ENCODE data around the gene DAZAP2. TPM values are rescaled to one million over a fixed set of nuclear protein-coding genes. Genes with fewer than 3 reads are reported as not detected.
A peak's percentile ranks its signal among the peaks of the same experiment; 100 is the strongest.
"Not testable (repeated sequence)": the region's sequence is repeated elsewhere in the genome, so short reads cannot be mapped to it uniquely, and the experiment has no call there.

The DAZAP2 gene
- total RNA-seq, 6 donors from 2014 or later = 182 to 492 (median 236) TPM

DNA sequence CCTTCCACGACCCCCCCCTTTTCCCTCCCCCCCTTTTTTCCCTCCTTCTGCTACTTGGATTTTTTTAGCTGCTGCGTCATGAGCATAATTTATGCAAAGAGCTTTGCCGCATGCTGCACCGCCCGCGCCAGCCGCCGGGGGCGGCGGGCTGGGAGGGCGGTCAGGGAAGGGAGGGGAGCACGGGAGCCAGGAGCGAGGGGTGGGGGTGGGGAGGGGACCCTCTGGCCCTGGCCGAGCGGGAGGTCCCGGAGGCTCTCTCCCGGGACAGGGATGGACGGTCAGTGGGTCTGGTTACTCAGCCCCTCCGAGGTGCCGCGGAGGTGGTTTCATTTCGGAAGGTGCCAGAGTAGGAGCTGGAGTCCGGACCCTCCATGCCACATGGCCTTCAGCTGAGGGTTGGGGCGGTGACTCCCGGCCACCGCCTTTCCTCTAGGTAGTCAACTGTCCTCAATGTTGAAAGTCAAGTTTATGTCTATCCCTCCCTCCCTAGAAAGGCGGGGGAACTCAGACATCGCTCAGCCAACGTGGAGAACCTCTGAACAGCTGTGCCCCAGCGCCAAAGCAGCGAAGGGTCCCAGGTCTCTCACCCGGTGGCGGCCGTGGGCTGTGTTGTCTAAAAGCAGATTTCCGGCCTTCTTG lies 20.5 kb upstream of the DAZAP2 start, which contains the start of gene POU6F1:
Gene POU6F1, minus strand, starts transcription at position 95 of the 639 bp plus-strand sequence. CDS start 11,226 bp downstream, outside the sequence.
- WGBS, 2 donors = 0 to 1% methylated on average over 8 to 35 of the region's 35 CpGs
- Histone ChIP-seq H3K27me3 (no peaks in the 10 kb centered on the region), H3K4me3 (peak within 1 kb of the TSS; percentile 80 to 88 (median 82)), H3K9me3 (no peaks in the 10 kb centered on the region), H3K4me1 (peaks cover 15 to 21% (median 18%) of the 10 kb centered on the region in 4 donors), H3K36me3 (no peaks in the 10 kb centered on the region), H3K27ac (peak within 1 kb of the TSS; percentile 95 to 98 (median 98))
- TF ChIP-seq POLR2A (IDR thresholded peaks at IDR 0.05) (peak in 1 of 4 donors; percentile 44), EP300 (IDR thresholded peaks at IDR 0.05) (no peak), POLR2AphosphoS5 (IDR thresholded peaks at IDR 0.05) (peak; percentile 40 to 77)
- TF ChIP-seq, protein P1, sequence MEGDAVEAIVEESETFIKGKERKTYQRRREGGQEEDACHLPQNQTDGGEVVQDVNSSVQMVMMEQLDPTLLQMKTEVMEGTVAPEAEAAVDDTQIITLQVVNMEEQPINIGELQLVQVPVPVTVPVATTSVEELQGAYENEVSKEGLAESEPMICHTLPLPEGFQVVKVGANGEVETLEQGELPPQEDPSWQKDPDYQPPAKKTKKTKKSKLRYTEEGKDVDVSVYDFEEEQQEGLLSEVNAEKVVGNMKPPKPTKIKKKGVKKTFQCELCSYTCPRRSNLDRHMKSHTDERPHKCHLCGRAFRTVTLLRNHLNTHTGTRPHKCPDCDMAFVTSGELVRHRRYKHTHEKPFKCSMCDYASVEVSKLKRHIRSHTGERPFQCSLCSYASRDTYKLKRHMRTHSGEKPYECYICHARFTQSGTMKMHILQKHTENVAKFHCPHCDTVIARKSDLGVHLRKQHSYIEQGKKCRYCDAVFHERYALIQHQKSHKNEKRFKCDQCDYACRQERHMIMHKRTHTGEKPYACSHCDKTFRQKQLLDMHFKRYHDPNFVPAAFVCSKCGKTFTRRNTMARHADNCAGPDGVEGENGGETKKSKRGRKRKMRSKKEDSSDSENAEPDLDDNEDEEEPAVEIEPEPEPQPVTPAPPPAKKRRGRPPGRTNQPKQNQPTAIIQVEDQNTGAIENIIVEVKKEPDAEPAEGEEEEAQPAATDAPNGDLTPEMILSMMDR (IDR thresholded peaks at IDR 0.05) = peak; percentile 47 to 82 (median 70)
- ATAC-seq (ENCODE audit: low FRiP score in 2 of 2) (peak; percentile 95 to 97), DNase-seq (peak; percentile 64 to 96)

DNA sequence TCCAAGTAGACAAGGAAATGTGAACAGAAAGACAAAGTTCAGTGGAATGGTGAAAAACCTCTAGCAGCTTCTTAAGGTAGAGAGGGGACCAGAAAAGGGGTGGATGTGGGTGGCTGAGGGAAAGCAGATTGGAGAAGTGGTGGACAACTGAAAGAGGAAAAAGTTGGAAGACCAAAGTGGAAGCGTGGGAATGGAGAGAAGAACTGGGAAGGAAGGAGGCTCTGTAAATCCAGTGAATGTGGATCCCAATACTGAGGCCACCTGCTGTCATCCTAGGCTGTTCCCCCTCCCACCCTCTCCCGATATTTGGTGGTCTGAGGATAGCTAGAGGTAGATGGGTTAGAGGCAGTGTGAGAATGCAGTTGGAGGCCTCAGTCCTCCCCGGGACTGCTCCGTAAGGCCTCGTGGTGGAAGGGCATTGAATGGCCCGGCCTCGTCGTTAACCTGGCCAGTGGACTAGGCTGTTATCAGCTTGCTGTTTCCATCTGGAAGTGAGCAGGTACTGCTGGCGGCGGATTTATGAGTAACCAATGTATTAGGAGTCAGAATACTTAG lies 19.9 kb upstream of the DAZAP2 start:
- ATAC-seq (ENCODE audit: low FRiP score in 2 of 2) (peak; percentile 2 to 49), DNase-seq (peak in 1 of 2 donors; percentile 39)
- H3K4me1 ChIP-seq = peaks cover 15 to 21% (median 18%) of the 10 kb centered on the region in 4 donors
- no peaks in the 10 kb centered on the region for H3K36me3 ChIP-seq
- H3K4me3 ChIP-seq = peak overlapping the region; percentile 80 to 88 (median 82)
- TF ChIP-seq EP300 (IDR thresholded peaks at IDR 0.05) = no peak
- no peak for TF ChIP-seq POLR2AphosphoS5 (IDR thresholded peaks at IDR 0.05)
- TF ChIP-seq POLR2A (IDR thresholded peaks at IDR 0.05) = no peak
- TF ChIP-seq, protein P1 (IDR thresholded peaks at IDR 0.05) = peak in 1 of 6 experiments; percentile 30
- H3K27me3 ChIP-seq = no peaks in the 10 kb centered on the region
- no peaks in the 10 kb centered on the region for H3K9me3 ChIP-seq
- 51 to 66% methylated on average over 10 of the region's 10 CpGs for WGBS, 2 donors
- H3K27ac ChIP-seq = peak overlapping the region; percentile 95 to 98 (median 98)

DNA sequence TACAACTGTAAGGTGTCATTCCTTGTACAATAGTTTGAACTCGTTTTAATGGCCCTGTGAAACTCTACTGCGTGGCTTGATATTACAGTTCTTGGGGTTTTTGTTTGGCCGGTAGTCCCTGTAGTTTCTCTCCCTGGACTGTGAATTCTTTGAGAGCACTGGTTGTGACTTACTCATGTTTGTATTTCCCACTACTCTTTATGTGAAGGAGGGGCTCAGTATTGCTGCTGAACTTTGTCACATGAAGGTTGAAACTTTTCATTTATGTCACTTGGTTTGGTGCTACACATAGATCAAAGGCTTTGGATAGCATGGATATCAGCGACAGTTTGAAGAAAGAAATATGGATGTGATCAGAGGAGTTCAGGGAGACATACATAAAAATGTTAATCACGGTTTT lies 19.3 kb upstream of the DAZAP2 start:
- WGBS, 2 donors = 70 to 73% methylated on average over 5 of the region's 5 CpGs
- Histone ChIP-seq H3K27ac (peak overlapping the region; percentile 95 to 98 (median 98)), H3K4me3 (peak overlapping the region in 2 of 4 donors; percentile 80 to 84), H3K9me3 (no peaks in the 10 kb centered on the region), H3K4me1 (peaks cover 15 to 21% (median 18%) of the 10 kb centered on the region in 4 donors), H3K36me3 (no peaks in the 10 kb centered on the region), H3K27me3 (no peaks in the 10 kb centered on the region)
- DNase-seq (no peak), ATAC-seq (ENCODE audit: low FRiP score in 2 of 2) (no peak)
- no peak for TF ChIP-seq EP300 (IDR thresholded peaks at IDR 0.05)
- TF ChIP-seq, protein P1 (IDR thresholded peaks at IDR 0.05) = no peak

DNA sequence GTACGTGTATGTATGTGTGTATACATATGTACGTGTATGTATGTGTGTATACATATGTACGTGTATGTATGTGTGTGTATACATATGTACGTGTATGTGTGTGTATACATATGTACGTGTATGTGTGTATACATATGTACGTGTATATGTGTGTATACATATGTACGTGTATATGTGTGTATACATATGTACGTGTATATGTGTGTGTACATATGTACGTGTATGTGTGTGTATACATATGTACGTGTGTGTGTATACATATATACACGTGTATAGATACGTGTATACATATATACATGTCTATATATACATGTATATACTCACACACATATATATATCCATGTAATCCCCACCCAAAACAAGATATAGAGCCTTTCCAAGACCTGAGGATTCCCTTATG lies 18.8 kb upstream of the DAZAP2 start:
- 81 to 90% methylated on average over 12 of the region's 12 CpGs for WGBS, 2 donors
- not testable (repeated sequence) for H3K4me3 ChIP-seq; H3K27ac ChIP-seq; H3K27me3 ChIP-seq; H3K9me3 ChIP-seq; DNase-seq; H3K36me3 ChIP-seq; ATAC-seq (ENCODE audit: low FRiP score in 2 of 2)
- peaks cover 15 to 21% (median 18%) of the 10 kb centered on the region in 4 donors for H3K4me1 ChIP-seq

DNA sequence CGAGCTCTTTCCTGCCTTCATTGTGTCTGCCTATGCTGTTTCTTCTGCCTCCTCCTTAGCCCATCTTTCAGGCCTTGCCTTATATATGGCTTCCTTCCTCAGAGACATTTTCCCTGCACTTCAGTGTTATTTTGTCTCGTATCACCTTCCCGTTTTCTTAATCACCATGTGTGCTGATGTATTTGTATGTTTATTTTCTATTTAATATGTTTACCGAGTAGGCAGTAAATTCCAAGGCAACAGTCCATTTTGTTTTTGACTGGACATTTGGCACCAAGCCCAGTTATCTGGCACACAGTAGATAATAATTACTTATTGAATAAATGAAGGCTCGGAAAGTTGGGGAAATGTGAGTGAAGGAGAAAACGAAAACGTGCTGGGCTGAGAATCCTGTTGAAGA lies 16.2 kb upstream of the DAZAP2 start:
- no peak for DNase-seq
- Histone ChIP-seq H3K27ac (peak overlapping the region in 1 of 4 donors; percentile 54), H3K27me3 (no peaks in the 10 kb centered on the region), H3K4me1 (peaks cover 8 to 14% (median 11%) of the 10 kb centered on the region in 4 donors), H3K9me3 (no peaks in the 10 kb centered on the region), H3K36me3 (no peaks in the 10 kb centered on the region), H3K4me3 (peak overlapping the region in 2 of 4 donors; percentile 18 to 27)
- WGBS, 2 donors = 35 to 45% methylated on average over 7 of the region's 7 CpGs
- TF ChIP-seq EP300 (IDR thresholded peaks at IDR 0.05) (no peak), POLR2A (IDR thresholded peaks at IDR 0.05) (no peak), POLR2AphosphoS5 (IDR thresholded peaks at IDR 0.05) (no peak)
- TF ChIP-seq, protein P1 (IDR thresholded peaks at IDR 0.05) = no peak
- no peak for ATAC-seq (ENCODE audit: low FRiP score in 2 of 2)
